ENCODE measurements around the gene GPR180.
"Not testable (repeated sequence)": the region's sequence is repeated elsewhere in the genome, so short reads cannot be mapped to it uniquely, and the experiment has no call there.

The GPR180 gene

GRCh38 chr13:94622344-94622743 is 20.7 kb downstream of the GPR180 start:
- Histone ChIP-seq H3K36me3 (ENCODE audit: insufficient read depth, low read length) (peaks cover 28% of the 10 kb centered on the region), H3K4me3 (ENCODE audit: low read depth in 1 of 2, low read length in 2 of 2) (no peak overlapping the region), H3K27me3 (ENCODE audit: control insufficient read depth in 1 of 2, insufficient read depth in 2 of 2, low read length in 2 of 2) (no peaks in the 10 kb centered on the region), H3K27ac (ENCODE audit: low read depth, low read length) (no peak overlapping the region), H3K4me1 (ENCODE audit: insufficient read depth, low read length) (no peaks in the 10 kb centered on the region), H3K9ac (ENCODE audit: low read length) (no peak overlapping the region), H3K9me3 (ENCODE audit: low read length) (no peaks in the 10 kb centered on the region)

DNA sequence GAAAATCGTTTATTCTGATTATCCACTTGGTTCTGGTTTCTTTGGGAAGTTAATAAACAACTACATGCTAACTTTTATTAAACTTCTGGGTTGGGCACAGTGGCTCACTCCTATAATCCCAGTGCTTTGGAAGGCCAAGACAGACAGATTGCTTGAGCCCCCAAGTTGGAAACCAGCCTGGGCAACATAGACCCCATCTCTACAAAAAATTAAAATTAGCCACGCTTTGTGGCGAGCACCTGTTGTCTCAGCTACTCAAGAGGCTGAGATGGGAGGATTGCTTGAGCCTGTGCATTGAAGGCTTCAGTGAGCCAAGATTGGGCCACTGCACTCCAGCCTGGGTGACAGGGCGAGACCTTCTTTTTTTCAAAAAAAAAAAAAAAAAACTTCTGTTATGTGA is 21.7 kb downstream of the GPR180 start:
- no peaks in the 10 kb centered on the region for H3K4me1 ChIP-seq (ENCODE audit: insufficient read depth, low read length)
- H3K27me3 ChIP-seq (ENCODE audit: control insufficient read depth in 1 of 2, insufficient read depth in 2 of 2, low read length in 2 of 2), result no peaks in the 10 kb centered on the region
- no peak overlapping the region for H3K4me3 ChIP-seq (ENCODE audit: low read depth in 1 of 2, low read length in 2 of 2)
- H3K9me3 ChIP-seq (ENCODE audit: low read length), result no peaks in the 10 kb centered on the region
- H3K9ac ChIP-seq (ENCODE audit: low read length), result no peak overlapping the region
- no peak overlapping the region for H3K27ac ChIP-seq (ENCODE audit: low read depth, low read length)
- H3K36me3 ChIP-seq (ENCODE audit: insufficient read depth, low read length), result peaks cover 30% of the 10 kb centered on the region

DNA sequence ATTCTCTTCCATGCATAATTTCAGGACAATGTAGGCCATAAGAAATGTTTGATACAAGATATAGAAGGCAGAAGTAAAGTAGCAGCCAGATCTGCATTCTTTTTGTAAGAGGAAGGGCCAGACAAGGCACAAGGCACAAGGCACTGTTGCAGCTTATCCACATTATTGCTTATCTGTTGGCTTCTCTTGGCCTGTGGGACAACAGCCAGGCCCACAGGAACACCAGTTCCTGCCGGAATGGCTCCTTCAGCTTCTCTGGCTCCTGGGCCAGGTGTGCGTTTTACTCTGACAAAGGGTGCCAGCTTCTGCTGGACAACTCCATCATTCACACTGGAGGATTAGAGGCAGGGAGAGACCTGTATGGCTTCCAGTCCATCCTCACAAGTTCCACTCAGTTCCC is 29.2 kb downstream of the GPR180 start:
- H3K9ac ChIP-seq (ENCODE audit: low read length), result no peak overlapping the region
- H3K9me3 ChIP-seq (ENCODE audit: low read length), result no peaks in the 10 kb centered on the region
- no peaks in the 10 kb centered on the region for H3K27me3 ChIP-seq (ENCODE audit: control insufficient read depth in 1 of 2, insufficient read depth in 2 of 2, low read length in 2 of 2)
- H3K27ac ChIP-seq (ENCODE audit: low read depth, low read length), result no peak overlapping the region
- H3K4me1 ChIP-seq (ENCODE audit: insufficient read depth, low read length), result no peaks in the 10 kb centered on the region
- no peak overlapping the region for H3K4me3 ChIP-seq (ENCODE audit: low read depth in 1 of 2, low read length in 2 of 2)
- H3K36me3 ChIP-seq (ENCODE audit: insufficient read depth, low read length), result peaks cover 13% of the 10 kb centered on the region

DNA sequence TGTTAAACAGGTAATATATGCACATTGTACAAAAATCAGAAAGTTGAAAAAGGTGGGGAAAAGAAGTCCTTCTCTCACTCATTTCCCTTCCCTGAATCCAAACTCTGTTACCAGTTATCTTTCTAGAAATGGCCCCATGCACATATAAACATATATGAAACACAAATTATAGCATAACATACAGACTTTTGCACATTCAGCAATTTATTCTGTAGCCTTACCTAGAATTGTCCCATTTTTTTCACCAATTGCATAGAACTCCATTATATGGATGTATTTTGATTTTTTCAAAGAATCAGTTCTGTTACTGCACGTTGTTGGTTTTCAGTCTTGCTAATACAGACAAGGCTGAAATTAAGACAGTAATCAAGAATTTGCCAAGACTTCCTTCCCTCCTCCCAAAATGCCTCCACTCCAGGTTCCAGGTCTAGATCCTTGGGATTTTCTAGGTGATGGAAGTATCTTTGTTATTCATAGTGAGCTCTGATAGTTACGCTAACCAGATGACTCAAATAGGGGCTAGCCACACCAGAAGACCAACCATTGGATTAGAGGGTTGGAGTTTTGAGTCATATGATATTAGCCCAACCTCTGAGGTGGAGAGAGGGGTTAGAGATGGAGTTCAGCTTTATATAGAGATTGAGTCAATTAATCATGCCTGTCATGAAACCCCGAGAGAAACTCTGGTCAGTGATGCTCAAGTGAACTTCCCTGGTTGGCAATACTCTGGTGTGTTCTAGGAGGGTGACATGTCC is 30.7 kb downstream of the GPR180 start:
- Histone ChIP-seq H3K36me3 (ENCODE audit: insufficient read depth, low read length) (peaks cover 7% of the 10 kb centered on the region), H3K4me3 (ENCODE audit: low read depth in 1 of 2, low read length in 2 of 2) (no peak overlapping the region), H3K9ac (ENCODE audit: low read length) (no peak overlapping the region), H3K9me3 (ENCODE audit: low read length) (no peaks in the 10 kb centered on the region), H3K4me1 (ENCODE audit: insufficient read depth, low read length) (no peaks in the 10 kb centered on the region), H3K27ac (ENCODE audit: low read depth, low read length) (no peak overlapping the region), H3K27me3 (ENCODE audit: control insufficient read depth in 1 of 2, insufficient read depth in 2 of 2, low read length in 2 of 2) (no peaks in the 10 kb centered on the region)

DNA sequence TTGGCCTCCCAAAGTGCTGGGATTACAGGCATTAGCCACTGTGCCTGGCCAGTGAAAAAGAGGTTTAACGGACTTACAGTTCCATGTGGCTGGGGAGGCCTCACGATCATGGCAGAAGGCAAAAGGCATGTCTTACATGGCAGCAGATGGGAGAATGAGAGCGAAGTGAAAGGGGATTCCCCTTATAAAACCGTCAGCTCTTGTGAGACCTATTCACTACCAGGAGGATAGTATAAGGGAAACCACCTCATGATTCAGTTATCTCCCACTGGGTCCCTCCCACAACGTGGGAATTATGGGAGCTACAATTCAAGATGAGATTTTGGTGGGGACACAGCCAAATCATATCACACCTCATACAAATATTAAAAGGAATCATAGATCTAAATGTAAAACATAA is 34.4 kb downstream of the GPR180 start:
- H3K4me3 ChIP-seq (ENCODE audit: low read depth in 1 of 2, low read length in 2 of 2); H3K9me3 ChIP-seq (ENCODE audit: low read length); H3K9ac ChIP-seq (ENCODE audit: low read length); H3K27ac ChIP-seq (ENCODE audit: low read depth, low read length); H3K27me3 ChIP-seq (ENCODE audit: control insufficient read depth in 1 of 2, insufficient read depth in 2 of 2, low read length in 2 of 2); H3K4me1 ChIP-seq (ENCODE audit: insufficient read depth, low read length); H3K36me3 ChIP-seq (ENCODE audit: insufficient read depth, low read length): not testable (repeated sequence)

- H3K27ac ChIP-seq (ENCODE audit: low read depth, low read length), result no peak overlapping the region
- H3K9ac ChIP-seq (ENCODE audit: low read length), result no peak overlapping the region
- no peaks in the 10 kb centered on the region for H3K9me3 ChIP-seq (ENCODE audit: low read length)
- no peaks in the 10 kb centered on the region for H3K27me3 ChIP-seq (ENCODE audit: control insufficient read depth in 1 of 2, insufficient read depth in 2 of 2, low read length in 2 of 2)
- H3K4me3 ChIP-seq (ENCODE audit: low read depth in 1 of 2, low read length in 2 of 2), result no peak overlapping the region
- H3K4me1 ChIP-seq (ENCODE audit: insufficient read depth, low read length), result peaks cover 19% of the 10 kb centered on the region
- H3K36me3 ChIP-seq (ENCODE audit: insufficient read depth, low read length), result peaks cover 6% of the 10 kb centered on the region
These were observed 35.4 kb downstream of the GPR180 start for GRCh38 chr13:94636942-94637578.

DNA sequence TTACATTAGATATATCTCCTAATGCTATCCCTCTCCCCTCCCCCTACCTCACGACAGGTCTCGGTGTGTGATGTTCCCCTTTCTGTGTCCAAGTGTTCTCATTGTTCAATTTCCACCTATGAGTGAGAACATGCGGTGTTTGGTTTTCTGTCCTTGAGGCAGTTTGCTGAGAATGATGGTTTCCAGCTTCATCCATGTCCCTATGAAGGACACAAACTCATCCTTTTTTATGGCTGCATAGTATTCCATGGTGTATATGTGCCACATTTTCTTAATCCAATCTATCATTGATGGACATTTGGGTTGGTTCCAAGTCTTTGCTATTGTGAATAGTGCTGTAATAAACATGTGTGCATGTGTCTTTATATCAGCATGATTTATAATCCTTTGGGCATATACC is 36.0 kb downstream of the GPR180 start:
- H3K9me3 ChIP-seq (ENCODE audit: low read length), result not testable (repeated sequence)
- peaks cover 23% of the 10 kb centered on the region for H3K4me1 ChIP-seq (ENCODE audit: insufficient read depth, low read length)

DNA sequence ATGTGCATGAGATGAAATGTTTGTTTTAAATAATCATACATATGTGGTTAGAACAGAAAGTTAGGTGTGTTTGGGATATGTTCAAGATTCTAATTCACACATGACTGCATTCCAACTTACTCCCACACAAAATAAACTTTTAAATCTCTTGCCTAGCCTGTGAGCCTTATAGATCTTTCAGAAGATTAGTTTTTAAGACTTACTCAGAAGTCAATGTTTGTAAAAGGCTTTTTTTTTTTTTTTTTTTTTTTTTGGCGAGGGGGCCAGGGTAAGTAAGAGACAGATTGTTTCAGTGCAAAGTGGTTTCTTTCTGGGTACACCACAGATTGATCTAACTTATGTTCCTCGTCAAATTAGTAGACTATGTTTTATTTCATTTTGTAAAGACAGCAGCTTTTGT is 39.1 kb downstream of the GPR180 start:
- Histone ChIP-seq H3K9ac (ENCODE audit: low read length) (no peak overlapping the region), H3K27me3 (ENCODE audit: control insufficient read depth in 1 of 2, insufficient read depth in 2 of 2, low read length in 2 of 2) (no peaks in the 10 kb centered on the region), H3K9me3 (ENCODE audit: low read length) (no peaks in the 10 kb centered on the region), H3K4me3 (ENCODE audit: low read depth in 1 of 2, low read length in 2 of 2) (no peak overlapping the region), H3K36me3 (ENCODE audit: insufficient read depth, low read length) (no peaks in the 10 kb centered on the region), H3K27ac (ENCODE audit: low read depth, low read length) (no peak overlapping the region), H3K4me1 (ENCODE audit: insufficient read depth, low read length) (peaks cover 23% of the 10 kb centered on the region)

More for the DNA sequence above, 36.0 kb downstream of the GPR180 start:
- not testable (repeated sequence) for H3K27ac ChIP-seq (ENCODE audit: low read depth, low read length); H3K9ac ChIP-seq (ENCODE audit: low read length); H3K36me3 ChIP-seq (ENCODE audit: insufficient read depth, low read length); H3K4me3 ChIP-seq (ENCODE audit: low read depth in 1 of 2, low read length in 2 of 2); H3K27me3 ChIP-seq (ENCODE audit: control insufficient read depth in 1 of 2, insufficient read depth in 2 of 2, low read length in 2 of 2)

- no peaks in the 10 kb centered on the region for H3K36me3 ChIP-seq (ENCODE audit: insufficient read depth, low read length)
- H3K4me1 ChIP-seq (ENCODE audit: insufficient read depth, low read length), result peaks cover 23% of the 10 kb centered on the region
- H3K4me3 ChIP-seq (ENCODE audit: low read depth in 1 of 2, low read length in 2 of 2), result no peak overlapping the region
- no peaks in the 10 kb centered on the region for H3K27me3 ChIP-seq (ENCODE audit: control insufficient read depth in 1 of 2, insufficient read depth in 2 of 2, low read length in 2 of 2)
- H3K9me3 ChIP-seq (ENCODE audit: low read length), result no peaks in the 10 kb centered on the region
- no peak overlapping the region for H3K27ac ChIP-seq (ENCODE audit: low read depth, low read length)
- no peak overlapping the region for H3K9ac ChIP-seq (ENCODE audit: low read length)
These were observed 39.8 kb downstream of the GPR180 start for GRCh38 chr13:94641409-94641941.

DNA sequence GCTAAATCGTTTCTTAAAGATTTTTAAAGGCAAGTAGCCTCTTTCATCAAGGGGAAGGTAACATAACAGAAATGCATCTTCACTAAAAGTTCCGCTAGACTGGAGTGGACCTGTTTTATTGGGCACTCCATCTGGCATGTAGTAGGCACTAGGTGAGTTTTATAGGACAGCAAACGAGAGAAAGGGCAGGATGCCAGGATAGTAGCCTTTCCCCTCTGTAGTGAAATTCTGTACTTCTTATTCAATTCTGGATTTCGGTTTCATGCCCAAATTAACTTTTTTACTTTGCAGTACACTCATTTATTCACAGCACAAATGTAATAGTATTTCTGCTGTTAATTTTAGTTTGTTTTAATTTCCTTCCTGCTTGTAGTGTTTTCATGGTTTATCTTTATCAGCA is 45.2 kb downstream of the GPR180 start:
- no peaks in the 10 kb centered on the region for H3K27me3 ChIP-seq (ENCODE audit: control insufficient read depth in 1 of 2, insufficient read depth in 2 of 2, low read length in 2 of 2)
- H3K36me3 ChIP-seq (ENCODE audit: insufficient read depth, low read length), result no peaks in the 10 kb centered on the region
- no peak overlapping the region for H3K27ac ChIP-seq (ENCODE audit: low read depth, low read length)
- H3K4me3 ChIP-seq (ENCODE audit: low read depth in 1 of 2, low read length in 2 of 2), result no peak overlapping the region
- H3K4me1 ChIP-seq (ENCODE audit: insufficient read depth, low read length), result peaks cover 6% of the 10 kb centered on the region
- H3K9me3 ChIP-seq (ENCODE audit: low read length), result no peaks in the 10 kb centered on the region
- no peak overlapping the region for H3K9ac ChIP-seq (ENCODE audit: low read length)

DNA sequence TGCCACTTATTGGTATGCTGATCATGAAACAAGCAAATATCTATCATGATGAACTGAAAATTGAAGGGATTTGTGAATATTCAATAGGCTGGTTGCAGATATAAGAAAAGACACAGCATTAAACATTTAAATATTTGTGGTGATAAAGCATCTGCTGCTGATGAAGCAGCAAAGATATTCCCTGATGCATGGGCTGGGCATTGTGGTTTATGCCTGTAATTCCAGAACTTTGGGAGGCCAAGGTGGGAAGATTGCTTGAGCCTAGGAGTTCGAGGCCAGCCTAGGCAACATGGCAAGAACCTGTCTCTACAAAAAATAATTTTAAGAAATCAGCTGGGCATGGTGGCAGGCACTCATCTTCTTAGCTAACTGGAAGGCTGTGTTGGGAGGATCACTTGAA is 54.5 kb downstream of the GPR180 start:
- no peak overlapping the region for H3K9ac ChIP-seq (ENCODE audit: low read length)
- no peaks in the 10 kb centered on the region for H3K27me3 ChIP-seq (ENCODE audit: control insufficient read depth in 1 of 2, insufficient read depth in 2 of 2, low read length in 2 of 2)
- H3K9me3 ChIP-seq (ENCODE audit: low read length), result no peaks in the 10 kb centered on the region
- H3K36me3 ChIP-seq (ENCODE audit: insufficient read depth, low read length), result no peaks in the 10 kb centered on the region
- no peak overlapping the region for H3K27ac ChIP-seq (ENCODE audit: low read depth, low read length)
- no peaks in the 10 kb centered on the region for H3K4me1 ChIP-seq (ENCODE audit: insufficient read depth, low read length)
- no peak overlapping the region for H3K4me3 ChIP-seq (ENCODE audit: low read depth in 1 of 2, low read length in 2 of 2)

- Histone ChIP-seq H3K9me3 (ENCODE audit: low read length) (no peaks in the 10 kb centered on the region), H3K27ac (ENCODE audit: low read depth, low read length) (no peak overlapping the region), H3K27me3 (ENCODE audit: control insufficient read depth in 1 of 2, insufficient read depth in 2 of 2, low read length in 2 of 2) (no peaks in the 10 kb centered on the region), H3K4me1 (ENCODE audit: insufficient read depth, low read length) (no peaks in the 10 kb centered on the region), H3K4me3 (ENCODE audit: low read depth in 1 of 2, low read length in 2 of 2) (no peak overlapping the region), H3K9ac (ENCODE audit: low read length) (no peak overlapping the region), H3K36me3 (ENCODE audit: insufficient read depth, low read length) (no peaks in the 10 kb centered on the region)
These were observed 55.1 kb downstream of the GPR180 start for GRCh38 chr13:94656766-94657165.
